CD4-positive, alpha-beta T cell (primary cell): Measurements from ENCODE around the gene TMEFF1. TPM values are rescaled to one million over a fixed set of nuclear protein-coding genes. Genes with fewer than 3 reads are reported as not detected.

Experiments used
- ATAC-seq: fragments of 200-7000 bp; cut with Tn5 transposase; one replicate; pipeline ENCODE4 v1.10.0; 2022; ENCODE audit warnings: mild to moderate bottlenecking; ENCODE audit not compliant: poor library complexity
- CTCF ChIA-PET: fragments of 350-600 bp; sonication (Branson Sonifier 250); formaldehyde crosslinking; loops from one replicate; lab custom pipeline; 2021; ENCODE audit warnings: antibody characterized with exemption, inconsistent platforms; lab: Charles Lee
- POLR2A ChIA-PET: fragments of 350-600 bp; sonication (Branson Sonifier 250); formaldehyde crosslinking; loops from one replicate; lab custom pipeline; 2021; ENCODE audit warnings: antibody characterized with exemption, inconsistent platforms; lab: Charles Lee
- DNase-seq, 14 experiments: peaks; one replicate each; pipeline ENCODE4 v3.0.0-alpha.2; 2013 to 2020; ENCODE audit warnings: mixed read lengths in 2 of 14
- H3K27ac ChIP-seq, 2 donors: one replicate each; pipeline versions ENCODE4 v1.5.1 to v1.7.0; 2013; ENCODE audit warnings: low read length in 2 of 2, low read depth in 1 of 2, mild to moderate bottlenecking in 1 of 2
- H3K27me3 ChIP-seq, 2 experiments: 1 replicate in 1 of 2; 2 replicates in 1 of 2; pipeline versions ENCODE4 v1.6.1 to v1.7.0; 2013; ENCODE audit warnings: low read length in 2 of 2, control low read depth in 1 of 2, mild to moderate bottlenecking in 1 of 2, moderate library complexity in 1 of 2; ENCODE audit not compliant: insufficient read depth in 2 of 2, control insufficient read depth in 1 of 2
- H3K36me3 ChIP-seq: one replicate; pipeline ENCODE4 v1.6.1; 2013; ENCODE audit warnings: low read length, control low read depth; ENCODE audit not compliant: insufficient read depth
- H3K4me1 ChIP-seq: one replicate; pipeline ENCODE4 v1.6.1; 2013; ENCODE audit warnings: low read length, control low read depth; ENCODE audit not compliant: insufficient read depth
- H3K4me3 ChIP-seq: one replicate; pipeline ENCODE4 v1.5.1; 2013; ENCODE audit warnings: mild to moderate bottlenecking, low read length, moderate library complexity
- H3K9me3 ChIP-seq, 2 experiments: 1 replicate in 1 of 2; 2 replicates in 1 of 2; pipeline versions ENCODE4 v1.6.1 to v1.7.0; 2013; ENCODE audit warnings: low read length in 2 of 2, mild to moderate bottlenecking in 2 of 2, control low read depth in 1 of 2, moderate library complexity in 1 of 2; ENCODE audit not compliant: control insufficient read depth in 1 of 2, insufficient read depth in 1 of 2
- H3K27ac Mint-ChIP-seq: one replicate; pipeline ENCODE4 v1.8.0; 2020; ENCODE audit warnings: mixed read lengths
- H3K27me3 Mint-ChIP-seq: one replicate; pipeline ENCODE4 v1.8.0; 2021; ENCODE audit warnings: mixed read lengths
- H3K36me3 Mint-ChIP-seq: one replicate; pipeline ENCODE4 v1.8.0; 2021; ENCODE audit warnings: low read depth, mixed read lengths
- H3K4me1 Mint-ChIP-seq: one replicate; pipeline ENCODE4 v1.8.0; 2021; ENCODE audit warnings: low read depth, mixed read lengths
- H3K4me3 Mint-ChIP-seq: one replicate; pipeline ENCODE4 v1.8.0; 2020; ENCODE audit warnings: mild to moderate bottlenecking, mixed read lengths
- H3K9me3 Mint-ChIP-seq: one replicate; pipeline ENCODE4 v1.8.0; 2020; ENCODE audit warnings: mixed read lengths
- CTCF ChIP-seq: fragments of 200-600 bp; IDR thresholded peaks from one replicate; pipeline ENCODE4 v1.8.0; 2022; ENCODE audit warnings: antibody characterized with exemption, mild to moderate bottlenecking
- intact Hi-C, 2 experiments: fragments of 100-400 bp; cut with DNase I in 1 of 2; cut with micrococcal nuclease in 1 of 2; formaldehyde crosslinking; loops; one replicate each; pipeline versions ENCODE4 v1.15.1 to v1.9.0; 2023 to 2025; cut with DNase I, micrococcal nuclease
- total RNA-seq, 174 experiments: library from RNA in 2 of 174; stranded (reverse) in 2 of 174; gene quantifications; one replicate each; pipeline ENCODE4 v1.2.3 and lab custom pipeline; 2021 to 2026

The TMEFF1 gene
- total RNA-seq, 2 experiments from 2014 or later: not detected

DNA sequence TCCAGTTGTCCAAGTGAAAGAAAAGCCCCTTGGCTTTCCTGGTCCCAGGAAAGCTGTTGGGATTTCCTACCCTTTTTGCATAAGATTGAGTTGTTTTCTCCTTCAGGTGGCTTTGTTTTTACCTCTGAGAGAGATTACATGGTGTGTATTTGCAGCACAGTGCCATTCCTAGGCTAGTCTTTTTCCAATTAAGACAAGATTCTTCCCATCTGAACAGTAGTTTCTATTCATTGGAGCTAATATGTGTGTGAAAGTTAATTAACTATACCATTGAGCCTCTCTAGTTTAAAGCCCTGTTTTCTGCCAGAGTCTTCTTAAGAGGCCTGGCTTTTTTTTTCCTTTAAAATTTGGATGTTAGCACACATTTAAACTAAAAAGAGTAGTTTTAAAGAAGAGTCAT lies 25.9 kb upstream of the TMEFF1 start:
- peaks cover 3% of the 10 kb centered on the region for H3K9me3 Mint-ChIP-seq

GRCh38 chr9:100448266-100448665 lies 24.7 kb upstream of the TMEFF1 start:
- POLR2A ChIA-PET: no interaction called here
- Mint-ChIP-seq H3K4me1 (no peaks in the 10 kb centered on the region), H3K36me3 (peaks cover 70% of the 10 kb centered on the region), H3K27ac (no peak overlapping the region), H3K27me3 (no peaks in the 10 kb centered on the region), H3K9me3 (peaks cover 3% of the 10 kb centered on the region), H3K4me3 (no peak overlapping the region)
- intact Hi-C loops: no loop called here
- no peak for DNase-seq
- no peak overlapping the region for H3K27ac ChIP-seq
- no peaks in the 10 kb centered on the region for H3K4me1 ChIP-seq
- H3K4me3 ChIP-seq: no peak overlapping the region
- CTCF ChIA-PET: no interaction called here
- ATAC-seq: no peak
- no peaks in the 10 kb centered on the region for H3K27me3 ChIP-seq
- H3K36me3 ChIP-seq: peaks cover 22% of the 10 kb centered on the region
- peaks cover 0 to 5% of the 10 kb centered on the region in 2 experiments for H3K9me3 ChIP-seq
- TF ChIP-seq CTCF: no peak

More for the DNA sequence above, 25.9 kb upstream of the TMEFF1 start:
- Histone ChIP-seq H3K4me1 (no peaks in the 10 kb centered on the region), H3K9me3 (no peaks in the 10 kb centered on the region), H3K27ac (no peak overlapping the region), H3K36me3 (peaks cover 19% of the 10 kb centered on the region), H3K4me3 (no peak overlapping the region), H3K27me3 (no peaks in the 10 kb centered on the region)
- DNase-seq (no peak), ATAC-seq (no peak)
- peaks cover 67% of the 10 kb centered on the region for H3K36me3 Mint-ChIP-seq
- ChIA-PET POLR2A (no interaction called here), CTCF (no interaction called here)
- intact Hi-C loops: no loop called here
- H3K27ac Mint-ChIP-seq: no peak overlapping the region
- TF ChIP-seq CTCF: no peak
- H3K4me1 Mint-ChIP-seq: no peaks in the 10 kb centered on the region
- no peaks in the 10 kb centered on the region for H3K27me3 Mint-ChIP-seq
- no peak overlapping the region for H3K4me3 Mint-ChIP-seq

DNA sequence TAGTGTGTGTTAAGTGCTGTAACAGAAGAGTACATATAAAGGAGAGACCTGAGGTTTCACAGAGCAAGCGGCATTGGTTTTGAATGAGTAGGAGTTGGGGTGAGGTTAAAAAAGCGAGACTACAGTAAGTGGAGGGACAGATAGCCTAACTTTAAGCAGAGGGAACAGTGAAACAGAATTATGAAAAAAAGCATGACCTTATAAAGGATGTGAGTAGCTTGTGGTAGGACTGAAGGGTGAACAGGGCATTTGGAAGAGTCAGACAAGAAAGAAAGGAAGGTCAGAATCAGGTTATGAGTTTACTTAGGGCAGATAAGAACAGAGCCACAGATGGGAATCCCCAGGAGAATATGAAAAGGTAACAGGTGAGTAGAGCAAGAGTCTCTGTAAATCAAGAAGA lies 23.5 kb upstream of the TMEFF1 start:
- intact Hi-C loops: no loop called here
- no peak for TF ChIP-seq CTCF
- Histone ChIP-seq H3K36me3 (peaks cover 12% of the 10 kb centered on the region), H3K4me1 (no peaks in the 10 kb centered on the region), H3K27me3 (no peaks in the 10 kb centered on the region), H3K9me3 (peaks cover 0 to 5% of the 10 kb centered on the region in 2 experiments), H3K4me3 (no peak overlapping the region), H3K27ac (no peak overlapping the region)
- DNase-seq (no peak), ATAC-seq (no peak)
- H3K4me3 Mint-ChIP-seq: no peak overlapping the region
- peaks cover 64% of the 10 kb centered on the region for H3K36me3 Mint-ChIP-seq
- no peak overlapping the region for H3K27ac Mint-ChIP-seq
- peaks cover 3% of the 10 kb centered on the region for H3K9me3 Mint-ChIP-seq
- ChIA-PET POLR2A (no interaction called here), CTCF (no interaction called here)
- H3K4me1 Mint-ChIP-seq: no peaks in the 10 kb centered on the region
- H3K27me3 Mint-ChIP-seq: no peaks in the 10 kb centered on the region
